Erythroblast (primary cell): ENCODE measurements around the gene DBN1.

Experiments used
- GATA1 ChIP-seq: IDR thresholded peaks from 2 replicates; pipeline ENCODE4 v1.6.1; 2011; ENCODE audit warnings: low read depth, mild to moderate bottlenecking, control low read depth, low read length, moderate library complexity
- POLR2A ChIP-seq: IDR thresholded peaks from 2 replicates; pipeline ENCODE4 v1.6.1; 2011; ENCODE audit warnings: mild to moderate bottlenecking, low read length

- TF ChIP-seq POLR2A (peak; percentile 51), GATA1 (no peak)
Observed at GRCh38 chr5:177427211-177427822, 46.1 kb downstream of the DBN1 start.
